HepG2 (cell line): ENCODE results near the gene CDC42EP3. TPM values are rescaled to one million over a fixed set of nuclear protein-coding genes. Genes with fewer than 3 reads are reported as not detected.

Source experiments
- EZH2 ChIP-seq: conservative IDR thresholded peaks from 2 replicates; pipeline ENCODE4 v1.6.1; 2012; ENCODE audit warnings: mild to moderate bottlenecking, low read depth, low read length, moderate library complexity
- NFATC3 ChIP-seq: sonication (generic); formaldehyde crosslinking; IDR thresholded peaks from 2 replicates; pipeline ENCODE4 v1.5.1; 2020; ENCODE audit warnings: mild to moderate bottlenecking, missing genetic modification reagents
- UBTF ChIP-seq: sonication (generic); formaldehyde crosslinking; IDR thresholded peaks from 2 replicates; pipeline ENCODE4 v1.4.0; 2020; ENCODE audit warnings: mild to moderate bottlenecking, missing genetic modification reagents
- ZKSCAN5 ChIP-seq: sonication (generic); formaldehyde crosslinking; IDR thresholded peaks from 2 replicates; pipeline ENCODE4 v1.5.1; 2020; ENCODE audit warnings: mild to moderate bottlenecking, missing genetic modification reagents
- ZNF3 ChIP-seq: IDR thresholded peaks from 2 replicates; pipeline ENCODE4 v1.7.0; 2017; ENCODE audit warnings: inconsistent platforms
- ZNF510 ChIP-seq: sonication (generic); formaldehyde crosslinking; IDR thresholded peaks from 2 replicates; pipeline ENCODE4 v1.4.0; 2020; ENCODE audit warnings: low read depth, mild to moderate bottlenecking, missing genetic modification reagents
- ZNF605 ChIP-seq: sonication (generic); formaldehyde crosslinking; IDR thresholded peaks from 2 replicates; pipeline ENCODE4 v1.8.0; 2022; ENCODE audit warnings: mild to moderate bottlenecking, missing genetic modification reagents
- ZNF709 ChIP-seq: sonication (generic); formaldehyde crosslinking; IDR thresholded peaks from 2 replicates; pipeline ENCODE4 v1.5.0; 2020; ENCODE audit warnings: mild to moderate bottlenecking, missing genetic modification reagents
- ZNF816 ChIP-seq: sonication (generic); formaldehyde crosslinking; IDR thresholded peaks from 2 replicates; pipeline ENCODE4 v1.8.0; 2022; ENCODE audit warnings: missing genetic modification reagents, mild to moderate bottlenecking, borderline replicate concordance
- polyA plus RNA-seq, 8 experiments: library from polyadenylated mRNA; depleted of rRNA in 3 of 8; stranded (reverse) in 7 of 8; unstranded in 1 of 8; fragments of >200 nt; fragmentation: Illumina TruSeq in 4 of 8; extraction: Trizol in 4 of 8; gene quantifications; 2 replicates each; pipeline versions ENCODE4 v1.2.1 to v1.2.3, GENCODE V29; 2011 to 2016; ENCODE audit warnings: low read depth in 4 of 8, missing spikeins in 1 of 8, mixed read lengths in 1 of 8; ENCODE audit not compliant: insufficient read depth in 1 of 8
- total RNA-seq, 5 experiments: library from RNA; depleted of rRNA; stranded (reverse); fragments of >200 nt; fragmentation: Illumina TruSeq; extraction: Trizol; gene quantifications; 2 replicates each; pipeline ENCODE4 v1.2.3, GENCODE V29; 2016; ENCODE audit warnings: low read depth in 1 of 5
- TF ChIP-seq, protein P1 (sequence below): sonication (generic); formaldehyde crosslinking; IDR thresholded peaks from 2 replicates; pipeline ENCODE4 v1.8.1; 2023; ENCODE audit warnings: mild to moderate bottlenecking, moderate library complexity, missing genetic modification reagents

CDC42EP3 gene
- total and polyA plus RNA-seq, 2 of the 13 experiments (the other 11 are each of a cell fraction or from before 2014, with no cell fraction given): 0.01 TPM; not detected in 1

DNA sequence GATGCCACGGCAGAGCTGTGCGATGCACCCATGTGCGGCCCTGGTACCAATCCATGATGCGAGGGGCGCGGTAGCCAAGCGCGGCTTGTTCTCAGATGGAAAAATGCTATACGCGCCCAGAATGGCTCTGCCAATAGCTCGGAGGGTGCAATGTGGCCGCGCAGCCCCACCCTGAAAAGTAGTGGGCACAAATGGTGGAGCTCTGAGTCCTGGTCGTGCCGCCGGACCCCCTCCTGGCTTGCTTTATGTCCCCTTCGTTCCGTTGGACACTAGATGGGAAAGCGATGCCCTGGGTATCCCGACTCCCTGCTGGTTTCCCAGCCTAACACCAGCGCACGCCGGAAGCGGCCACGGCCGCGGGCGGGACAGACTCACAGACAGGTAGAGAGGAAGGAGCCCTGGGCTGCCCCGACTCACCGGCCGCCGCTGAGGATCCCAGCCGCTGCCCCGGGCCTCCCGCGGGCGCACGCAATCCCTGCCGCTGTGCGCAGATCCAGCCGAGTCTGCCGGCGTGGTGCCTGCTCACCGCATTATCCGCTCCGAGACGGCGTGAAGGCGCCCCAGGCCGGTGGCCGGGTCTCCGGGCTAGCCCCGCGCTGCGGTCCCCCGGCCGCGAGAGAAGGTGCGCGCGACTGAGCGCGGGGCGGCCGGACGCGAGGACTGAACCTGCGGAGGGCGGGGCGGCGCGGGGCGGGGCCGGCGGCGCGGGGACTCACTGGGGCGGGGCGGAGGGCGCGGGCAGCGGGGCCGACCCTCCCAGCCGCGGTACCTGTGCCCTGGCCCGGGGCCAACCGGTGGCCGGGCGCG lies at the start of gene CDC42EP3 (continued):
- TF ChIP-seq ZNF709 (CRISPR knock-in tag): 0 out of 2 replicates have a peak, but pooled peaks have one; percentile 48
- no peak for TF ChIP-seq ZKSCAN5
- TF ChIP-seq ZNF816 (CRISPR knock-in tag): no peak
- TF ChIP-seq EZH2: peak; percentile 88
- TF ChIP-seq ZNF3 (CRISPR knock-in tag): no peak
- TF ChIP-seq NFATC3 (CRISPR knock-in tag): no peak
- TF ChIP-seq ZNF605 (CRISPR knock-in tag): no peak
- TF ChIP-seq, protein P1, sequence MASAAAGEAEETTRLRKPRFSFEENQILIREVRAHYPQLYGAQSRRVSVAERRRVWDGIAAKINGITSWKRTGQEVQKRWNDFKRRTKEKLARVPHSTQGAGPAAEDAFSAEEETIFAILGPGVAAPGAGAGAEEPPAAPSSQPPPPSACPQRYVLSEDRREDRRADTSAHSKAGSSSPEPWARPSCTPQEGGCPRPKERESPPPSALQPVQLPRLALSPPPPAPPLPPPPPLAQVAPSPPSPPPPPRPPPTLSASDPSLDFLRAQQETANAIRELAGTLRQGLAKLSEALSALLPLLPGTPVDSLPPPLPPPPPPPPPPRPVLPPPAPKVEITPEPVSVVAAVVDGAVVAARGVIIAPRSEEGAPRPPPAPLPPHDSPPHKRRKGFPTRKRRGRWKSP (CRISPR knock-in tag): peak; percentile 18; the same call in 1 of the 2 replicates
- no peak; the same call in 1 of the 2 replicates for TF ChIP-seq UBTF (CRISPR knock-in tag)
- TF ChIP-seq ZNF510 (CRISPR knock-in tag): 0 out of 2 replicates have a peak, but pooled peaks have one; percentile 45
- TF ChIP-seq, all 625 proteins: peak for 13
